GM19468 (cell line): ENCODE results near the gene TMX1.

ENCODE experiments used
- ATAC-seq: cut with Tn5 transposase; IDR thresholded peaks from one replicate; pipeline ENCODE4 v1.9.1; 2021; ENCODE audit warnings: mild to moderate bottlenecking, moderate library complexity, moderate number of reproducible peaks; ENCODE audit not compliant: unreplicated experiment; ENCODE audit errors: extremely low read depth

Gene TMX1

GRCh38 chr14:51240804-51241380 lies 845 bp downstream of the TMX1 start:
- ATAC-seq, result no peak

GRCh38 chr14:51242545-51243490 lies 2.8 kb downstream of the TMX1 start:
- ATAC-seq, result no peak

GRCh38 chr14:51244591-51244990 lies 4.5 kb downstream of the TMX1 start:
- no peak for ATAC-seq

- ATAC-seq, result no peak
These were observed 6.0 kb downstream of the TMX1 start for GRCh38 chr14:51246032-51246431.

GRCh38 chr14:51248016-51248987 lies 8.3 kb downstream of the TMX1 start:
- peak; percentile 24 for ATAC-seq

GRCh38 chr14:51251486-51251885 lies 11.4 kb downstream of the TMX1 start:
- no peak for ATAC-seq

GRCh38 chr14:51253880-51254279 lies 13.8 kb downstream of the TMX1 start:
- ATAC-seq, result no peak

- ATAC-seq, result no peak
These were observed 18.2 kb downstream of the TMX1 start for GRCh38 chr14:51258280-51258679.

GRCh38 chr14:51258788-51259187 lies 18.7 kb downstream of the TMX1 start:
- no peak for ATAC-seq

- ATAC-seq, result no peak
These were observed 20.2 kb downstream of the TMX1 start for GRCh38 chr14:51260225-51260624.

GRCh38 chr14:51261151-51261550 lies 21.1 kb downstream of the TMX1 start:
- ATAC-seq, result no peak

- no peak for ATAC-seq
These were observed 22.8 kb downstream of the TMX1 start for GRCh38 chr14:51262868-51263267.

GRCh38 chr14:51269634-51270033 lies 29.6 kb downstream of the TMX1 start:
- ATAC-seq, result no peak

- no peak for ATAC-seq
These were observed 36.6 kb downstream of the TMX1 start for GRCh38 chr14:51276605-51277004.

GRCh38 chr14:51277753-51278415 lies 37.8 kb downstream of the TMX1 start:
- no peak for ATAC-seq

GRCh38 chr14:51282517-51282916 lies 42.5 kb downstream of the TMX1 start:
- no peak for ATAC-seq

- no peak for ATAC-seq
These were observed 43.5 kb downstream of the TMX1 start for GRCh38 chr14:51283402-51284085.

GRCh38 chr14:51284241-51284640 lies 44.2 kb downstream of the TMX1 start:
- no peak for ATAC-seq

GRCh38 chr14:51285120-51285519 lies 45.1 kb downstream of the TMX1 start:
- ATAC-seq, result no peak
